HG02642 (cell line): ENCODE results near the gene FOXK1.

Source experiments
- ATAC-seq: cut with Tn5 transposase; IDR thresholded peaks from one replicate; pipeline ENCODE4 v1.9.1; 2021; ENCODE audit warnings: mild to moderate bottlenecking; ENCODE audit not compliant: unreplicated experiment, poor library complexity

The FOXK1 gene

GRCh38 chr7:4716946-4717795, 35.1 kb downstream of the FOXK1 start:
- no peak for ATAC-seq

DNA sequence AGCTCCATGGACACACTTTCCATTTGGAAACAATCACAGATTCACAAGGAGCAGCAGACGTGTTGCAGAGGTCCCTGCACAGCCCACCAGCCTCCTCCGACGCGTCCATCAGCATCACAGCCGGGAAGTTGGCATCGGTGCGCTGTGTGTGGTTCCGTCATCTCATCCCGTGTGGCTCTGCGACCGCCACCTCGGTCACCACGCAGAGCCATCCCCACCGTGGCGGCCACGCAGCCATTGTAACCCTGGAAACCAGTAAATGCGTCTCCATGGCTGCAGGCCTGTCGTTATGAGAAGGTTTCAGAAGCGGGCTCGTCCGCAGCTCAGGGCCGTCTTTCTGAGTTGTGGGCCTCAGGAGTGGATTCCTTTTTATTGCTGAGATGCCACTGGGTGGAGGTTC, 36.0 kb downstream of the FOXK1 start:
- no peak for ATAC-seq

- no peak for ATAC-seq
These were observed 38.1 kb downstream of the FOXK1 start for GRCh38 chr7:4720225-4720624.

- no peak for ATAC-seq
These were observed 40.2 kb downstream of the FOXK1 start for GRCh38 chr7:4722308-4722707.

GRCh38 chr7:4722960-4723630, 41.0 kb downstream of the FOXK1 start:
- no peak for ATAC-seq

DNA sequence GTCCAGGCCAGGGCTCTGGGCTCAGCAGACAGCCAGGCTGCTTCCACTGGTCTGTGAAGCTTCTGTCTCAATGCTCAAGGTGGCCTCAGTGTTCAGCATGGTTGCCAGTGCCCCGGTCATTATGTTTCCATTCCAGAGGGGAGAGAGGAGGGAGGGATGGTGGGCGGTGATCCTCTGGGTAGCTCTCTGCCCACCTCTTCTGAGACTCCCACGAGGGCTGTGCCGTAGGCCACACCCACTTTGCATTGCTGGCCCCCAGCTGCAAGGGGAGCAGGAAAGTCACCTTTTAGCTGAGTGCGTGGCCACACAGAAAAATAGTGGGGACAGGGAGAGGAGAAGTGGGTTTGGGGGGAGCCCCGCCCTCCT, 42.5 kb downstream of the FOXK1 start:
- no peak for ATAC-seq

GRCh38 chr7:4725014-4725849, 43.1 kb downstream of the FOXK1 start:
- ATAC-seq, result peak; percentile 75

DNA sequence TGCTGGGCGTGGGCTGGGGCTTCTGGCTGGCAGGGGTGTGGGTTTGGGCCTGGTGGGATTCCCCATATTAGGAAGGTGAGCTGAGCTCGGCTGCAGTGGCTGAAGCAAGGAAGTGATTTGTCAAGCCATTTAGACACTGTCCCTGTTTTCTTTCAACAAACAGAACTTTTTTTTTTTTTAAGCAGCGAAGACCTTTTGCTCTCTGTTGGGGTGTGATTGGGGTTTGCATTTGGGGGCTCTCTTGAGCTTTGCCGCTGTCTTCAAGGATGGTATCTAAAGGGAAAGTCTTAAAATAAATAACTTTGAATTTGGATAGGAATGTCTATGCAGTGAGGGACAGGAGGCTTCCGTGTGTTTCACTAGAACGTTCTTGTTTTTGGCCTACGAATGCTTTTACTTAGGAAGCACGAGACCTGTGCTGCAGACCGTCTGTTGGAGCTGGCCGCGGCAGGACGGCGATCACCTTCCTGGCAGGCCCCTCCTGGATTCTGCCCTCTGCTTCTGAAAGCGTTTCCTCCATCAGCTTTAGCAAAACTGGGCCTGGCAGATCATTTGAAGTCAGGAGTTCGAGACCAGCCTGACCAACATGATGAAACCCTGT, 43.9 kb downstream of the FOXK1 start:
- ATAC-seq, result no peak

- no peak for ATAC-seq
These were observed 44.5 kb downstream of the FOXK1 start for GRCh38 chr7:4726566-4726965.

GRCh38 chr7:4727914-4728705, 46.0 kb downstream of the FOXK1 start:
- no peak for ATAC-seq

DNA sequence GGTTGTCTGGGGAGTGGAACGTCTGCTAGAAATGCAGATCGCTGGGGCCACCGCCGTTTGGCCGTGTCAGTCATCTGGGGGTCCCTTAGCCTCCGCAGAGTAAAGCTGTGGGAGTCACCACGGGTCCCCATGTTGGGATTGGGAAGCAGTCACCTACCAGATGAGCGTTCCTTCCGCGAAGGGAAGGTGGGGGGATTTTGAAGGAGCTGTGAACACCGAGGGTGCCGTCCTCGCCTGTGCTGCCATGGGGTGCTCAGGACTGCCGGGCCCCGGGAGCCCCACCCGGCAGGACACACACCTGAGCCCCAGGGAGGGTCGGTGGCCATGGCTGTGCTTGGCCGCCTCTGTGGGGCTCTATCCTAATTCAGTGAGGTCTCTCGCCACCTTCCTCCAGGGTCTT, 47.2 kb downstream of the FOXK1 start:
- no peak for ATAC-seq

- no peak for ATAC-seq
These were observed 48.2 kb downstream of the FOXK1 start for GRCh38 chr7:4730276-4730675.

DNA sequence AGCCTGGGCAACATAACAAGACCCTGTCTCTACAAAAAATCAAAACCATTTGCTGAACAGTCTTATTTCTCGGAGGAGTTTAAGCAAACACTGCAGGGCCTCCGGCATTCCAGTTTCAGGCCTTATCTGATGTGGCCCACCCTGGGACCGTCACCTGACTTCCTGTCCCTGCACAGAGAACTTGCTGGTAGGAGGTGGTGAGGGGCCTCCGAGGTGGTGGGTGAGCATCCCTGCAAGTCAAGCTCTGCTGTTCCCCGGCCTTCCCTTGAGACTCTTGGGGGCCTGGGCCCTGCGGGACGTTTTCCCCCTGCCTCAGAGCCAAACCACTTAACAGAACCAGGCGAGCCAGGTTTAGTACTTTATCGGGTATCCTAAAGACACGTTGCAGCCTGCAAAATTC, 48.9 kb downstream of the FOXK1 start:
- ATAC-seq, result no peak

- ATAC-seq, result no peak
These were observed 49.7 kb downstream of the FOXK1 start for GRCh38 chr7:4731803-4732202.

GRCh38 chr7:4733936-4734528, 51.9 kb downstream of the FOXK1 start:
- ATAC-seq, result no peak

DNA sequence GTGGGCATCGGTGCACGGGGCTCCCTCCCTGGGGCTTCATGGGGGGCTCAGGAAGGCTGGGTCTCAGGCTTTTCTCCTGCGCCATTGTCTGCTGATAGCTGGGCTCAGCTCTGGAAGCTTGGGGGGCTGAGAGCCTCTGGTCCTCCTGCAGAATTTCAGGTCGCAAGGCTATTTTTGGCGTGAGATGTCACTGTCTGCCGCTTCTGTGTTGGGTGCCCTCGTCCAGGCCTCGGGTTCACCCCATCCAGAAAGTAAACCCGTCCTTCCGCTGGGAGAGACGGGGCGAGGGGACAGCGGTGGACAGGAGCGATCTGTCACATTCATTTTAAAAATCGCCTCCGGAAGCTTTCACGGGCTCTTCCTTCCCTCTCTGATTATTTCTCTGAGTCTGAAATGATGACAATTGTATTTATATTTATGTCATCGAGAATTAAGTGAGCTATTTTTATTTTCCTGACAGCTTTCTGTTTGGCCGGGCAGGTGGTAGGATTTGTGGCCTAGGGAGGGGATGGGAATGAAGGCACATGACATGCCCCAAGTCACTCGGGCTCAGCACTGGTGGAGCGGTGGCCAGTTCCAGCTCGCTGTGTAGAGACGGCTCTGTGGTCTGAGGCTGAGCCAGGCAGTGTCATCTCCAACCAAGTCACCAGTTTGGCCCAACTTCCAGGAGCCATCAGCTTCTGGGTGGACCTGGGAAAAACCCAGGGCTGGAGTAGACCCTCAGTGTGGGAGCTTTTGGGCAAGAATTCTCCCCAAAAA, 52.7 kb downstream of the FOXK1 start:
- no peak for ATAC-seq

- no peak for ATAC-seq
These were observed 55.2 kb downstream of the FOXK1 start for GRCh38 chr7:4737300-4737699.

GRCh38 chr7:4738711-4739527, 56.8 kb downstream of the FOXK1 start:
- ATAC-seq, result no peak
